ENCODE results near the gene ACOXL.

ACOXL gene

GRCh38 chr2:110878150-110878549 is 145.8 kb downstream of the ACOXL start:
- no peak for DNase-seq

DNA sequence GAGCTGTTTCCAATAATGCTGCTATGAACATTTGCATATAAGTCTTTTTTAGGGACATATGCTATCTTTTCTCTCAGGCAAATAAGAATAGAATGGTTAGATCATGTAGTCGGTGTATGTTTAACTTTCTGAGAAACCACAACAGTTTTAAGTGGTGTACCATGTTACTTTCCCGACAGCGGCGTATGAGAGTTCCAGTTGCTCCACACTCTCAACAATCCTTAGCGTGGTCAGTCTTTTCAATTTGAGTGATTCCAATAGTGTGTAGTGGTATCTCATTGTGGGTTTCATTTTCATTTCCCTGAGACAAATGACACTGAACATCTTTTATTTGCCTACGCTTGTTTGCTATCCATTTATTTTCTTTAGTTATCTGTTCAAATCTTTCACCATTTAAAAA is 149.5 kb downstream of the ACOXL start:
- DNase-seq = no peak

GRCh38 chr2:110883406-110883805 is 151.0 kb downstream of the ACOXL start:
- DNase-seq = no peak

DNA sequence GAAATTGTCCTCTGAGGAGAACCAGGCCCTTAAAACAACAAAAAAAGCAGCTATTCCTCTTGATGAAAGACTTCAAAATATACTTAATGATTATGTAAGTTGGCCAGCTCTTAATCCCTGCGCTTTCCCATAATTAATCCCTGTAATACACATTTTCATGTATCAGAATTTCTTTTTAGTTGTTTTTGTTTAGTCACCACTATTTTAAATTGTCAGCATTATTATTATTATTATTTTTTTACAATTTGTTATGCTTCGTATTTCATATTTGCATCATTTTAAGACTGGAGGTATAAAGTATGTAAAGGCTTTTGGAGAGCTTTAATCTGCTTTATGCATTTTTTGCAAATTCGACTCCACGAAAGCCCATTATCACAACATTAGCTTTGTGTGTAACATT is 152.9 kb downstream of the ACOXL start:
- no peak for DNase-seq

GRCh38 chr2:110886826-110887573 is 154.6 kb downstream of the ACOXL start:
- no peak for DNase-seq

- DNase-seq = no peak
These were observed 156.0 kb downstream of the ACOXL start for GRCh38 chr2:110888411-110888810.

GRCh38 chr2:110891626-110892025 is 159.3 kb downstream of the ACOXL start:
- no peak for DNase-seq

DNA sequence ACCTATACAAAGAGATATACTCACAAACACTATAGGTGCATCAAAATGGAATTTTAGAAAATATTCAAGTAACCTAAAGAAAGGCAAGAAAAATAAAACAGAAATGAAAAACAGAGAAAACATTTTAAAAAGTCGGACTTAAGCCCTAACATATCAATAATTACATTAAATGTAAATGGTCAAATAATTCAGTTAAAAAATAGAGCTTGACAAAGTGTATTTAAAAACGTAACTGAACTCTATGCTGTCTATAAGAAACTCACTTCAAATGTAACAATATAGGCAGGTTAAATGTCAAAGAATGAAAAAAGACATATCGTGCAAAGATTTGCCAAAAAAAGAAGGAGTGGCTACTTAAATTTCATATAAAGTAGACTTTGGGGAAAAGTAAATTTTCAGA is 163.9 kb downstream of the ACOXL start:
- no peak for DNase-seq

GRCh38 chr2:110897966-110898365 is 165.6 kb downstream of the ACOXL start:
- no peak for DNase-seq

- DNase-seq = no peak
These were observed 167.8 kb downstream of the ACOXL start for GRCh38 chr2:110900191-110900590.

- no peak for DNase-seq
These were observed 171.2 kb downstream of the ACOXL start for GRCh38 chr2:110903548-110903947.

DNA sequence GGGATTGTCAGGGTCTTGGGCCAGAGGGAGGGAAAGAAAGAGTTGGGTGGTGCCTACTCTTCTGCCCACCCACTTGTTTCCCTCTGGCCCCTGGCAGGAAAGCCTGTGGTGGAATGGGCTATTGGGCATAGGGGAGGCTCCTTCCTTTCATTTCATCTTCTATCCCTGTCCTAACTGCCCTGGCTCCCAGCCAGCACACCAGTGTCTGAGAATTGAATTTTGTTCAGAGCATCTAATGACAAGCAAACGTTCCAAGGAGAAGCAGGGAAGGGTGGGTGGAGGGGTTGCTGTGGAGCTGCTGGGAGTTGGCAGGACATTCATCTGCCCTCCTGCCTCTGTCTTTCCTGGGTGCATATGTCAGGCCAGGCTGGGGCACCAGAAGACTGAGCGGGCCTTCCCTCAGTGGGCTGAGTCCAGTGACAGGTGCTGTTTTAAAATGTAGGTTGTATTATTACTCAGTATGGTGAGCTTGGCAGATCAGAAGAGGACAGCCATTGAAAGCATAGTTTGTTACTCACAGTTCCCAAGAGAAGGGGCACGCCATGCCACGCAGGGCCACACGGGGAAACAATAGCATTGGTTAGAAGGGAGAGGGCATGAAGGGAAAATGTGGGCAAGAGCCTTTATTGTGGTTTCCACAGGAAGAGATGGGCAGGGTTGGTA is 171.9 kb downstream of the ACOXL start:
- DNase-seq = no peak

GRCh38 chr2:110904779-110905148 is 172.4 kb downstream of the ACOXL start:
- no peak for DNase-seq

- DNase-seq = no peak
These were observed 172.8 kb downstream of the ACOXL start for GRCh38 chr2:110905217-110905616.

- no peak for DNase-seq
These were observed 174.4 kb downstream of the ACOXL start for GRCh38 chr2:110906613-110907298.

- no peak for DNase-seq
These were observed 177.1 kb downstream of the ACOXL start for GRCh38 chr2:110909501-110909900.

GRCh38 chr2:110910423-110910822 is 178.1 kb downstream of the ACOXL start:
- DNase-seq = no peak

- no peak for DNase-seq
These were observed 187.4 kb downstream of the ACOXL start for GRCh38 chr2:110919738-110920137.

- no peak for DNase-seq
These were observed 193.1 kb downstream of the ACOXL start for GRCh38 chr2:110925479-110925878.

DNA sequence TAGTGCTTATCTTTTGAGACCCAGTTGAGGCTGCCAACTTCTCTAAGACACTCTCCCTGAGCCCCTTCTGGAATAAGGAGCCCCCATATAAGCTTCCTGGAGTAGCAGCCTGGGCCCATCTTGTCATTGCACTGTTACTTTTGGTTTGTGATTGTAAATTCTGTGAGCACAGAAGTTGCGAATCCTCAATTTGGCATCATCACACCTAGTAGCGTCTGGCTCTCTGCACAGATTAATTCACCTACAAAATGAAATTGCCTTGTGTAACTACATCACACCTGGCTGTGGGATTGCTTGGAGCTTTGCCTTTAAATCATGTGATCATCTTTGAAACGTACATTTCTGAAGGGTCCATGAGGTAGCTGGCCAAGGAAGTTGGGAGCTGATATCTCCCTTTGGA is 195.2 kb downstream of the ACOXL start:
- DNase-seq = no peak

GRCh38 chr2:110929528-110929927 is 197.2 kb downstream of the ACOXL start:
- no peak for DNase-seq

GRCh38 chr2:110931648-110932047 is 199.3 kb downstream of the ACOXL start:
- DNase-seq = no peak

- DNase-seq = no peak
These were observed 201.0 kb downstream of the ACOXL start for GRCh38 chr2:110933420-110933819.

- no peak for DNase-seq
These were observed 202.6 kb downstream of the ACOXL start for GRCh38 chr2:110934948-110935347.
